ENCODE measurements around the gene ANO2. TPM values are rescaled to one million over a fixed set of nuclear protein-coding genes. Genes with fewer than 3 reads are reported as not detected.

Gene ANO2
- total RNA-seq: 51.6 and 65.0 TPM in 2 replicates
- 15.4 TPM in 2 replicates for polyA plus RNA-seq
- polyA plus RNA-seq (2011; cell fraction: cytosol; rRNA removed): 11.2 and 17.6 TPM in 2 replicates
- polyA plus RNA-seq (2011; cell fraction: nucleus; rRNA removed): 119 and 143 TPM in 2 replicates
- 8.2 and 12.8 TPM in 2 replicates for polyA plus RNA-seq (2012)
- 99.4 and 128 TPM in 2 replicates for polyA minus RNA-seq
- polyA minus RNA-seq (2011; cell fraction: cytosol; rRNA and poly(A)+ RNA removed): 0.41 TPM
- 240 and 297 TPM in 2 replicates for polyA minus RNA-seq (2011; cell fraction: nucleus; rRNA and poly(A)+ RNA removed)
- percentile 96 among the genes with signal in this experiment for Bru-seq, nascent RNA
- percentile 94 among the genes with signal in this experiment for BruChase-seq, experiment 1, labeled RNA remaining after a 6-hour chase
- BruChase-seq, experiment 2, labeled RNA remaining after a 2-hour chase: percentile 95 among the genes with signal in this experiment
- long read RNA-seq, partial matches to known transcripts: 0 of 11 reads
- long read RNA-seq, other reads (novel, unspliced or antisense): 11 of 11 reads

- dilution Hi-C loops (cut with MboI; ENCODE audit: extremely low pct_ligation_motif_present, low sequenced_read_pairs): no loop called here
- no peaks in the 10 kb centered on the region for H3K27me3 ChIP-seq (ENCODE audit: control insufficient read depth in 2 of 2, insufficient read depth in 2 of 2, low read length in 2 of 2)
- no peak for FAIRE-seq
Observed at GRCh38 chr12:5945071-5946008, at the start of gene ANO2. Gene ANO2 (minus strand): TSS chr12:5945259. CDS start chr12:5945217, 42 bp downstream.

More at GRCh38 chr12:5945071-5946008, at the start of gene ANO2:
- ChIA-PET POLR2A (no interaction called here), CTCF (no interaction called here)
- Histone ChIP-seq H3K36me3 (ENCODE audit: control insufficient read depth in 2 of 2, extremely low read depth in 1 of 2, insufficient read depth in 2 of 2, low read length in 2 of 2) (peaks cover 67 to 70% of the 10 kb centered on the region in 2 experiments), H2AFZ (ENCODE audit: low read depth, low read length) (no peak within 1 kb of the TSS), H3K9ac (replicated peaks; ENCODE audit: extremely low read depth, insufficient read depth, low read length) (no peak within 1 kb of the TSS), H3K4me2 (ENCODE audit: insufficient read depth, low read length) (no peak within 1 kb of the TSS), H3K4me3 (replicated peaks in 1 of 3; ENCODE audit: insufficient read depth in 1 of 3, low read depth in 1 of 3, low read length in 3 of 3) (no peak within 1 kb of the TSS), H3K9me1 (replicated peaks; ENCODE audit: control insufficient read depth, extremely low read depth, insufficient read depth, low read length) (no peaks in the 10 kb centered on the region), H3K9me3 (replicated peaks; ENCODE audit: control insufficient read depth, insufficient read depth, low read length) (no peaks in the 10 kb centered on the region), H3K4me1 (ENCODE audit: control insufficient read depth, extremely low read depth, insufficient read depth, low read length) (peaks cover 2% of the 10 kb centered on the region), H3K79me2 (ENCODE audit: control insufficient read depth, insufficient read depth, low read length) (no peaks in the 10 kb centered on the region), H4K20me1 (replicated peaks; ENCODE audit: control insufficient read depth, extremely low read depth, insufficient read depth, low read length) (peaks cover 3% of the 10 kb centered on the region), H3K27ac (ENCODE audit: insufficient read depth, low read depth, low read length) (no peak within 1 kb of the TSS)
- TF ChIP-seq CTCF (IDR thresholded peaks at IDR 0.05; ENCODE audit: extremely low read depth in 1 of 2, insufficient read depth in 1 of 2, low read depth in 1 of 2, low read length in 2 of 2) (no peak), POLR2AphosphoS5 (IDR thresholded peaks at IDR 0.05; ENCODE audit: insufficient read depth, low read depth, low read length) (no peak), POLR2A (IDR thresholded peaks at IDR 0.05; ENCODE audit: low read depth, low read length) (no peak), MYC (IDR thresholded peaks at IDR 0.05; ENCODE audit: low read depth, low read length) (no peak), MAX (IDR thresholded peaks at IDR 0.05; ENCODE audit: insufficient read depth, insufficient read length) (no peak), FOS (IDR thresholded peaks at IDR 0.05; ENCODE audit: borderline replicate concordance, insufficient read depth, low read length) (no peak), JUN (IDR thresholded peaks at IDR 0.05; ENCODE audit: borderline replicate concordance, insufficient read depth, insufficient read length, low read depth) (no peak), GATA2 (IDR thresholded peaks at IDR 0.05; ENCODE audit: insufficient read depth, insufficient read length, low read depth, low read length) (no peak), EZH2 (IDR thresholded peaks at IDR 0.05; ENCODE audit: borderline replicate concordance, low read depth, low read length, severe bottlenecking) (no peak)
- no peak for DNase-seq (ENCODE audit: low read depth, low spot score)
- BruUV-seq (replicated peaks): no TSS peak
- intact Hi-C loops (cut with micrococcal nuclease): no loop called here
